ENCODE results near the gene GIMAP8. TPM values are rescaled to one million over a fixed set of nuclear protein-coding genes. Genes with fewer than 3 reads are reported as not detected.
"Not testable (repeated sequence)": the region's sequence is repeated elsewhere in the genome, so short reads cannot be mapped to it uniquely, and the experiment has no call there.

Gene GIMAP8
- total and polyA plus RNA-seq, 4 donors, result 14.4 to 25.0 (median 22.0) TPM

DNA sequence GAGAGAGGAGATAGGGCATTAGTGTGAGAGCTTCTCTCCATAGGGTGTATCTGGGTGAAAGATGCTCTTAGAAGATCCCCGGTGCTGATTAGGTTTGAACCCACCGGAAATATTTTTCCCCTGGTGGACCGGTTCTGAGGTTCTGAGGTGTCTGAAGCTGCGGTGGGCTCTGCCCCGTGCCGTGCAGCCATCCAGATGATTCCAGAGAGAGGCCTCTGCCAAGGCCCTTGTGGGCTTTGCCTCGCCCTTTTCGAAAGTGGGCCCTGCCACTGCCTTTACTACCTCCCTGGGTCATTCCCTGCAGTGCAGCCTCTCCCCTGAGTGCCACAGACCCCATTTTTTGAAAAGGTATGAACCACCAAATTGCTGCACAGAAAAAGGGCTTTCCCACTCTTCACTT, 2.8 kb downstream of the GIMAP8 start:
- ATAC-seq (ENCODE audit: insufficient read depth, low FRiP score) (no peak), DNase-seq (no peak)
- TF ChIP-seq, protein P1, sequence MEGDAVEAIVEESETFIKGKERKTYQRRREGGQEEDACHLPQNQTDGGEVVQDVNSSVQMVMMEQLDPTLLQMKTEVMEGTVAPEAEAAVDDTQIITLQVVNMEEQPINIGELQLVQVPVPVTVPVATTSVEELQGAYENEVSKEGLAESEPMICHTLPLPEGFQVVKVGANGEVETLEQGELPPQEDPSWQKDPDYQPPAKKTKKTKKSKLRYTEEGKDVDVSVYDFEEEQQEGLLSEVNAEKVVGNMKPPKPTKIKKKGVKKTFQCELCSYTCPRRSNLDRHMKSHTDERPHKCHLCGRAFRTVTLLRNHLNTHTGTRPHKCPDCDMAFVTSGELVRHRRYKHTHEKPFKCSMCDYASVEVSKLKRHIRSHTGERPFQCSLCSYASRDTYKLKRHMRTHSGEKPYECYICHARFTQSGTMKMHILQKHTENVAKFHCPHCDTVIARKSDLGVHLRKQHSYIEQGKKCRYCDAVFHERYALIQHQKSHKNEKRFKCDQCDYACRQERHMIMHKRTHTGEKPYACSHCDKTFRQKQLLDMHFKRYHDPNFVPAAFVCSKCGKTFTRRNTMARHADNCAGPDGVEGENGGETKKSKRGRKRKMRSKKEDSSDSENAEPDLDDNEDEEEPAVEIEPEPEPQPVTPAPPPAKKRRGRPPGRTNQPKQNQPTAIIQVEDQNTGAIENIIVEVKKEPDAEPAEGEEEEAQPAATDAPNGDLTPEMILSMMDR (IDR thresholded peaks at IDR 0.05; ENCODE audit: control extremely low read depth, extremely low read depth), result no peak
- H3K4me1 ChIP-seq (ENCODE audit: control insufficient read depth in 5 of 5, insufficient read depth in 5 of 5, low read length in 5 of 5), result peaks cover 0 to 8% (median 0%) of the 10 kb centered on the region in 5 donors
- H3K4me3 ChIP-seq, result peak overlapping the region; percentile 29
- H3K9ac ChIP-seq (ENCODE audit: insufficient read depth in 1 of 2, low read length in 2 of 2), result no peak overlapping the region
- peaks cover 0 to 11% (median 0%) of the 10 kb centered on the region in 4 donors for H3K9me3 ChIP-seq (ENCODE audit: control insufficient read depth in 4 of 4, insufficient read depth in 3 of 4, low read length in 3 of 4)
- 69 to 81% methylated on average over 8 of the region's 8 CpGs for WGBS, 2 donors
- H3K36me3 ChIP-seq (ENCODE audit: control insufficient read depth in 4 of 4, insufficient read depth in 4 of 4, low read length in 4 of 4), result peaks cover 0 to 5% (median 0%) of the 10 kb centered on the region in 4 donors
- H3K27me3 ChIP-seq (ENCODE audit: control insufficient read depth in 3 of 3, insufficient read depth in 3 of 3, low read length in 2 of 3), result peaks cover 0 to 5% (median 0%) of the 10 kb centered on the region in 3 donors
- H3K27ac ChIP-seq (ENCODE audit: low read depth in 1 of 2, low read length in 1 of 2), result no peak overlapping the region

DNA sequence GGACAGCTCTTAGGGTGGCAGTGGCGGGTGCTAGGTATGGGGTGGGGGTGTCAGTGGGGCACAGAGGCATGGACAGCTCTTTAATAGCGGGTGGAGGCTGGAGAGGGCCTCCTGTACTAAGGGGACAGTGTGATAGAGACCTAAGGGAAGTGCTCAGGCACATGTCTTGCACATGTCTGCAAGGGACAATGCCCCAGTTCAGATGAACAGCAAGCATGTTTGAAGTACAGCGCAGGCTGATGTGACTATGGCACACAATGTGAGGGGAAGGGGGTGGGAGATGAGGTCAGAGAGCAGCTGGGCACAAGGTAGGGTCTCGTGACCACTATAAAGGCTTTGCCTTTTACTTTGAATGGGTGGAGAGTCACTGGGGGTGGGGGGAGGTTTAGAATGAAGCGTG, 3.5 kb downstream of the GIMAP8 start:
- Histone ChIP-seq H3K9me3 (ENCODE audit: control insufficient read depth in 4 of 4, insufficient read depth in 3 of 4, low read length in 3 of 4) (peaks cover 0 to 11% (median 0%) of the 10 kb centered on the region in 4 donors), H3K4me3 (no peak overlapping the region), H3K4me1 (ENCODE audit: control insufficient read depth in 5 of 5, insufficient read depth in 5 of 5, low read length in 5 of 5) (peaks cover 0 to 6% (median 0%) of the 10 kb centered on the region in 5 donors), H3K27ac (ENCODE audit: low read depth in 1 of 2, low read length in 1 of 2) (peak overlapping the region in 1 of 2 donors; percentile 13), H3K9ac (ENCODE audit: insufficient read depth in 1 of 2, low read length in 2 of 2) (no peak overlapping the region), H3K36me3 (ENCODE audit: control insufficient read depth in 4 of 4, insufficient read depth in 4 of 4, low read length in 4 of 4) (peaks cover 0 to 5% (median 0%) of the 10 kb centered on the region in 4 donors), H3K27me3 (ENCODE audit: control insufficient read depth in 3 of 3, insufficient read depth in 3 of 3, low read length in 2 of 3) (peaks cover 0 to 5% (median 0%) of the 10 kb centered on the region in 3 donors)
- DNase-seq (no peak), ATAC-seq (ENCODE audit: insufficient read depth, low FRiP score) (no peak)
- TF ChIP-seq, protein P1 (IDR thresholded peaks at IDR 0.05; ENCODE audit: control extremely low read depth, extremely low read depth), result no peak
- WGBS, 2 donors, result 70 to 88% methylated on average over 5 of the region's 5 CpGs

DNA sequence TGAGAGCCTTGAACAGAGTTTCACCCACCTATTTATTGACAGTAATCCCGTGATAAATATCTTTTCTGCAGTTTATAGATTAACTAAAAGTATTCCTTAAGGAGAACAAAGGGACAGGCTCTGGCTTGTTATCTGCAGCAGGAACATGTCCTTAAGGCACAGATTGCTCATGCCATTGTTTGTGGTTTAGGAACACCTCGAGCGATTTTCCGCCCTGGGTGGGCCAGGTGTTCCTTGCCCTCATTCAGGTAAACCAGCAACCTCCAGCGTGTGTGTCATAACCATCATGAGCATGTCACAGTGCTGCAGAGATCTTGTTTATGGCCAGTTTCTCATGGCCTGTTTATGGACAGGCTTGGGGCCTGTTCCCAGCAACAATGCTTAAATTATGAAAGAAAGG, 6.6 kb downstream of the GIMAP8 start:
- H3K9me3 ChIP-seq (ENCODE audit: control insufficient read depth in 4 of 4, insufficient read depth in 3 of 4, low read length in 3 of 4), result peaks cover 0 to 19% (median 0%) of the 10 kb centered on the region in 4 donors
- 86 to 91% methylated on average over 5 of the region's 5 CpGs for WGBS, 2 donors
- not testable (repeated sequence) for H3K9ac ChIP-seq (ENCODE audit: insufficient read depth in 1 of 2, low read length in 2 of 2); H3K4me1 ChIP-seq (ENCODE audit: control insufficient read depth in 5 of 5, insufficient read depth in 5 of 5, low read length in 5 of 5); DNase-seq; H3K27ac ChIP-seq (ENCODE audit: low read depth in 1 of 2, low read length in 1 of 2); H3K36me3 ChIP-seq (ENCODE audit: control insufficient read depth in 4 of 4, insufficient read depth in 4 of 4, low read length in 4 of 4); H3K4me3 ChIP-seq; H3K27me3 ChIP-seq (ENCODE audit: control insufficient read depth in 3 of 3, insufficient read depth in 3 of 3, low read length in 2 of 3); ATAC-seq (ENCODE audit: insufficient read depth, low FRiP score)

DNA sequence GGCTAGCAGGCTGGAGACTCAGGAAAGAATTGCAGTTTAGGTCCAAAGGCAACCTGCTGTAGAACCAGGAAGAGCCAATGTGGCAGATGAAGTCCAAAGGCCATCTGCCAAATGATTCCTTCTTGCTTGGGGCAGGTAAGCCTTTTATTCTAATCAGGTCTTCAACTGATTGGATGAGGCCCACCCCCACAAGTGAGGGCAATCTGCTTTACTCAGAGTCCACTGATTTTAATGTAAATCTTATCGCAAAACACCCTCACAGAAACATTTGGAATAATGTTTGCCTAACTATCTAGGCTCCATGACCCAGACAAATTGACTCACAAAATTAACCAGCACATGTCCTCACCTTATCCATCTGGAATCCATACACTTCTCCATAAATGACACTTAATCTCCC, 7.8 kb downstream of the GIMAP8 start:
- no peak overlapping the region for H3K9ac ChIP-seq (ENCODE audit: insufficient read depth in 1 of 2, low read length in 2 of 2)
- no peaks in the 10 kb centered on the region for H3K27me3 ChIP-seq (ENCODE audit: control insufficient read depth in 3 of 3, insufficient read depth in 3 of 3, low read length in 2 of 3)
- no peak overlapping the region for H3K4me3 ChIP-seq
- peaks cover 0 to 6% (median 0%) of the 10 kb centered on the region in 4 donors for H3K36me3 ChIP-seq (ENCODE audit: control insufficient read depth in 4 of 4, insufficient read depth in 4 of 4, low read length in 4 of 4)
- DNase-seq (no peak), ATAC-seq (ENCODE audit: insufficient read depth, low FRiP score) (no peak)
- 96 to 100% methylated on average over 1 of the region's 1 CpG for WGBS, 2 donors
- TF ChIP-seq, protein P1 (IDR thresholded peaks at IDR 0.05; ENCODE audit: control extremely low read depth, extremely low read depth), result no peak
- H3K9me3 ChIP-seq (ENCODE audit: control insufficient read depth in 4 of 4, insufficient read depth in 3 of 4, low read length in 3 of 4), result peaks cover 0 to 19% (median 2%) of the 10 kb centered on the region in 4 donors
- H3K27ac ChIP-seq (ENCODE audit: low read depth in 1 of 2, low read length in 1 of 2), result no peak overlapping the region
- no peaks in the 10 kb centered on the region for H3K4me1 ChIP-seq (ENCODE audit: control insufficient read depth in 5 of 5, insufficient read depth in 5 of 5, low read length in 5 of 5)

Measured in lung (tissue), 12 donors.